Activated T-cell treated with anti-CD3 and anti-CD28 coated beads for 24 hours (primary cell): ENCODE data around the gene REEP6.
"Not testable (repeated sequence)": the region's sequence is repeated elsewhere in the genome, so short reads cannot be mapped to it uniquely, and the experiment has no call there.

Experiments used
- DNase-seq: peaks from one replicate; pipeline ENCODE4 v3.0.0-alpha.2; 2020; ENCODE audit warnings: low read depth

REEP6 gene

DNA sequence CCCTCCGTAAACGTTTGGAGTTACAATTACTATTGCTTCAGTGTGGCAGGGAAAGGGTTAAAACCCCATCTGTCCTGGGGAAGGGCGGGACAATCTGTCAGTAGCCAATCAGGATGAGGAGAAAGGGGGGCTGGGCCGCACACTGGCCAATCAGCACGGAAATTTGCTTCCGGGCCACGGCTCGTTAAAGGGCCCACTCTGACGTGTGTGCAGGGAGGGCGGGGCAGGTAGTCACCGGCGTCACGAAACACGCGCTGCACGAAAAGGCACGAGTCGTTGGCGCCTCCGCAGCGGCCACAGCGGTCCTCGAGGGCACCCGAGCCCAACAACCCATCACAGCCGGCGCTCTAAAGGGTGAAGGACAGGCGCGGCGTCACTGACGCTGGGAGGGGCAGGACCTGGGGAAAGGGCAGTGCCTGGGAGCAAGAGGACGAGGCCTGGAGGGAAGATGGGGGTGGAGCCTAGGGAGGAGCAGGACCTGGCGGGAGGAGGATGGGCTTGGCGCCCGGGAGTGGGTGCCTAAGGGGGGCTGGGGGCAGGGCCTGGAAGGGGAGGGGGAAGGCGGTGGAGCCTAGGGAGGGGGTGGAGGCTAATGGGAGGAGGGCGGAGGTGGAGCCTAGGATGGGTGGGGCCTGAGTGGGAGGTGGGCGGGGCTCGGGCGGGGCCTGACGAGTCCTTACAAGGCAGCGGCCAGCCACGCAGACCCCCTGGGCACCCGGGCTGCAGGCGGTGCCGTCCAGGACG, 17.0 kb downstream of the REEP6 start:
- peak; percentile 88 for DNase-seq

- DNase-seq, result no peak
These were observed 17.5 kb downstream of the REEP6 start for GRCh38 chr19:1508507-1508856.

DNA sequence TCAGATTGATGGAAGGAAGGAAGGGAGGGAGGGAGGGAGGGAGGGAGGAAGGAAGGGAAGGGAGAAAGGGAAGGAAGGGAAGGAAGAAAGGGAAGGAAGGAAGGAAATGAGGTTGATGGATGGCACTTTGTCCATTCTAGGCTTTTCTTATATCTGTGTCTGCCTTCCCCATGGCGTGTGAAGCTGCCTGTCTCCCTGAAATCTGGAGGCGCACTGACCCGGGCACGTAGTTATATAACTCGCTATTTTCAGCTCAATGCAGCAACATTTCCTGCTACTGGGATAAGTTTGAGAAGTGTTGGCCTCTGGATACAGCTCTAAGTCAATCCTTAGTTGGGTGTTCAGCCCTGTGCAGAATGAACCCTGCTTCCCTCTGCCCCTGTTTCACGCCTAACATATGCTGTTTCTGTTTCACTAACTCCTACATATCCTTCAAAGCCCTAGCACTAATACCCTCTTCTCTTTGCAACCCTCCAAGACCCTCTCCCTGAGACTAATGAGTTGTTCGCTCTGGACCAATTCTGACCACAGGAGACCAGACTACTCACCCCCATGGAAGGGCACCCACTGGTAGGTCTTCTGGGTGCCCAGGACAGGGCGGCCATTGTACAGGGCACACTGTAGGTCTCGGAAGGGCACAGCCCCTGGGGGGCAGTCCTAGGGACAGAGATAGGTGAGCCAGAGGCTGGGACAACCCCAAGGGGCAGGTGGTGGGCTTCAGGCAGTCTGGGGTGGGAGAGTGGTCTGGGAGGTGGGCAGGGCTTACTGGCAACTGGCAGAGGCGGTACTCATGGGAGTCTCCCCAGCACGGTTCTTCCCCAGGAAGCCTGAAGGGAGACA, 18.8 kb downstream of the REEP6 start:
- no peak for DNase-seq

DNA sequence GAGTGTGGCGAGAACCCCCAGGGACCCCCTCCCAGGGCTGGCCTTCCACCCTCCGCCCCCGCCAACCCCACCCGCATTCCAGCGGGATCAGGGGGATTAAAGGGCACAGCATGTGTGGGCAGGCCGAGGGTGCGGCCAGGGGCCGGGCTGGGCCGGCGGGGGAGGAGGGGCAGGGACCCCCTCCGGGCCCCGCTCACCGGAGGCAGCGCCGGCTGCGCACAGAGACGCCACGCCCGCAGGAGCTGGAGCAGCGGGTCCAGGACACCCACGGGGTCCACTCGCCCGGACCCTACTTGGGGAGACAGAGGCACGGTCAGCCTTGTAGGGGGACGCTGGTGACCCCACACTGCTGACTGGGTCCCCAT, 19.4 kb downstream of the REEP6 start:
- no peak for DNase-seq

DNA sequence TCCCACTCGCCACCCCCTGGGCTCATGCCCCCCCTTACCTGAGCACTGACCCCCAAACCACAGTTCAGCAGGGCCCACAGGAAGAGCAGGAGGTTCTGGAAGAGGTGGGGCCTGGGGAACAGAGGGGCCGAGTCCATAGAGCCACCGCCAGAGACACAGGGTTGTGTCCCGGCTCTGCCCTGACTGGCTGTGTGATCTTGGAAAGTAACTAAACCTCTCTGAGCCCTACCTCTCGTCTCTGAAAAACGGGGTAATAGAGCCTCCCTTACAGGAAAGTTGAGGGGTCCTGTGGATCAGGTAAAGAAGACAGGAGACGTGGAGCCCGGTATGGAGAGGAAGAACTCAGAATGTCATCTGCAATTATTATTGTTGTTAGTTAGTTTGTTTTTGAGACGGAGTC, 19.8 kb downstream of the REEP6 start:
- no peak for DNase-seq

- no peak for DNase-seq
These were observed 20.6 kb downstream of the REEP6 start for GRCh38 chr19:1511318-1512317.

DNA sequence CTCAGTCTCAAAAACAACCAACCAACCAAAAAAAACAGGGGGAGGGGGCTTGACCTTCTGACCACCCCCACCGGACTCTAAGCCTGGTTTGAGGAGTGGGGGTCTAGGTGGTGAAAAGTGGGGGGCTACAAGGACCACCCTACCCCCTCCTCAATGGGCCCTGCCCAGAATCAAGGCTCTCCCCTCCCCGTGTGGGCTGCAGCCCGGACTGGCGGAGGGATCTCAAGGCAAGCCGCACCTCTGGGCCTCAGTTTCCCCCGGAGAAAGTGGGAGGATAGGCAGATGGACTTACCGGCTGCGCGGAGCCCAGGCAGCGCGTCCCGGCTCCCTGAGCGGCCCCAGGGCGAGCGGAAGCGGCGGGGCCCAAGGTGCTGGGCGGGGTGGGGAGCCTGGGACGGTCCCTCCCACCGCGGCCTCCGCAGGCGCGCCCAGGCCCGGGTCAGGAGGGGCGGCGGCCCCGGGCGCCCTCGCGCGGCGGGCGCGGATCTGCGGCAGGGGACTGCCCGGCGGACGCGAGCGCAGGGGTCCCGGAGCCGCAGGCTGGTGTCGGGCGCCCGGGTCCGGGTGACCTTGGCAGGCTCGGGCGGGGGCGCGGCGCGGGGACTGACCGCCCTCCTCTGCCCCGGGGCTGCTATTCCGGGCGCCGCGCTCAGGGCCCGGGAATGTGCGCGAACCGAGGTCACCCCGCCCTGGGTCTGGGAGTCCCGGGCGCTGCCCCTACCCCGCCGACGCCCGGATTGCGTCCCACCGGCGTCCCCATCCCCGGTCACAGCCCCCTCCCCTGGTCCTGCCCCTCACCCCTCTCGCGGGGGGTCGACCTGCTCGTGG, 21.9 kb downstream of the REEP6 start, which contains the start of gene ADAMTSL5:
ADAMTSL5 (minus strand) TSS at position 349 of the 828 bp plus-strand sequence. CDS start 2,076 bp downstream, outside the sequence.
- DNase-seq, result peak; percentile 62

GRCh38 chr19:1513499-1514294, 22.7 kb downstream of the REEP6 start:
- peak; percentile 44 for DNase-seq

DNA sequence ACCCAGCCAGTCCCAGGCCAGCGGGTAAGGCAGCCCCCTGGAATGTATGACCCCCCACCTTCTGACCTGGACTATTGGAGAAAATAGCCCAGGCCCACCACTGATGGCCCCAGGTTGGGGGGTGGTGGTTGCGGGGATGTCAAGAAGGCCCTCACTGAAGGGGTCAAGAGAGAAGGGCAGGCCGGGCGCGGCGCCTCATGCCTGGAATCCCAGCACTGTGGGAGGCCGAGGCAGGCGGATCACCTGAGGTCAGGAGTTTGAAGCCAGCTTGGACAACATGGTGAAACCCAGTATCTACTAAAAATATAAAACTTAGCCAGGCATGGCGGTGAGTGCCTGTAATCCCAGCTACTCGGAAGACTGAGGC, 23.3 kb downstream of the REEP6 start:
- no peak for DNase-seq

DNA sequence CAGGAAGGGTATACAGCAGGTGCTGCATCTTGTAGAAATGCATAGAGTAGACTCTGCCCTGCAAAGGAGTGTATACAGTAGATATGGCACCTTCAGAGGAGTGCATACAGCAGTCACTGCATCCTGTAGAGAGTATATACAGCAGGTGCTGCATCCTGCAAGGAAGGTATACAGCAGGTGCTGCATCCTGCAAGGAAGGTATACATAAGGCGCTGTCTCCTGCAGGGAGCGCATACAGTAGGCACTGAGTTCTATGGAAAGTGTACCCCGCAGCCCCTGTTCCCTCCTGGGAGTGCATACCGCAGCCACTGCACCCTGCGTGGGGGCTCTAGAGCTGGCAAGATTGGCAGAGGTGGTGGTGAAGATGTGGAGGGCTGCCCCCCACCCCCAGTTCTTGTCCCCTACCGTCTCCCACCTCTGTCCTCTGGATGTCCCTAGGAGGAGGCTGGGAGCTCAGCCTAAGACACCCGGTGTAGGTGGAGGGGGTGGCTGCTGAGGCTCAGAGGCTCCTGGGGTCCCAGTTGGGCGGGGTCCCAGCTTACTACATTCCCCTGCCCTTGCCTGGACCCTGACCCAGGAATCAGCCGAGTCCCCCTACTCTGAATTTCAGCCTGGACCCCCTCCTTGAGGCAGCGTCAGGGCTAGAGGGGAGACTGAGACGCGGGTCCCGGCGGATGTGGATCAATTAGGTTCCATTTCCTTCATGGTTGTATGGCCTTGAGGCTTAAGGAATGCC, 24.2 kb downstream of the REEP6 start:
- DNase-seq, result no peak

DNA sequence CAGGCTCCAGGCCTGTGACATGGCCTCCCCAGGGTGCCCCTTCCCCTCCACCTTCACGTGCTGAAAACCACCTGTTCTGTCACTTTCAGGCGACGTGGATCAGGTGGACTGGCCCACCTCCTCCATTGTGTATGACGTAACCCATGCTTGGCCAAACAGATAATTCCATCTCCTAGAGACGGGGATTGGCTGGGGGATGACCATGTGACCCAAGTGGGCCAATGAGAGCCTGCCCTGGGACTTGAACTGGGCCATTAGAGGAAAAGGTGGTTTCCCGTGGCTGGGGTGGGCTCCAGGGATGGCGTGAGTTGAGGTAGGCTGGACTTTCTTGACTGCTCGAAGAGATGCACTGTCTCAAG, 25.4 kb downstream of the REEP6 start:
- DNase-seq, result no peak

DNA sequence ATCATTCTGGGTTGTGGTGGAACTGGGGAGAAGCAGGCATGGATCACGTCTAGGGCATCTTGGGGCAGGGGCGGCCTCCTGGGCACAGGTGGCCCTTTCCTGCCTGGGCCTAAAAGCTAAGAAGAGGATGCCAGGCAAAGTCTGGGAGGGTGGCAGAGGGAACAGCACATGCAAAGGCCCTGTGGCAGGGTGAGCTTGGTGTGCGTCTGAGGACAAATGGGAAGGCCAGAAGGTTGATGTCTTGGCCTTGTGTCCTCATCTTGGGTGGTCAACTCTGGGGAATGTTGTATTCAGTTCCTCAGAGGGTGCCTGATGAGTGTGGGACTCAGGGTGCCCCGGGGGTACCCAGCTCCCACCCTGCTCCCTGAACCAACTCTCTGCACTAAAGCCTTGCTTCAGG, 27.5 kb downstream of the REEP6 start:
- no peak for DNase-seq

DNA sequence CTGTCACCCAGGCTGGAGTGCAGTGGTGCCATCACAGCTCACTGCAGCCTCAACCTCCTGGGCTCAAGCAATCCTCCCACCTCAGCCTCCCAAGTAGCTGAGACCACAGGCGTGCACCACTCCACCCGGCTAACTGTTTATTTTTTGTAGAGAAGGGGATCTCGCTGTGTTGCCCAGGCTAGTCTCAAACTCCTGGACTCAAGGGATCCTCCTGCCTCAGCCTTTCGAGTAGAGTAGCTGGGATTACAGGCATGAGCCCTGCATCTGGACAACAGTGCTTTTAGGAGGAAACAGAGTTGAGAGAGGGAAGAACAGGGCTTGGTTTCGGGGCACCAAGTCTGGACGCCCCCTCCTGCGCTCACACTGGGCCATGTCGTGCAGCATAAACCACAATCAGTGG, 28.8 kb downstream of the REEP6 start:
- DNase-seq, result not testable (repeated sequence)

DNA sequence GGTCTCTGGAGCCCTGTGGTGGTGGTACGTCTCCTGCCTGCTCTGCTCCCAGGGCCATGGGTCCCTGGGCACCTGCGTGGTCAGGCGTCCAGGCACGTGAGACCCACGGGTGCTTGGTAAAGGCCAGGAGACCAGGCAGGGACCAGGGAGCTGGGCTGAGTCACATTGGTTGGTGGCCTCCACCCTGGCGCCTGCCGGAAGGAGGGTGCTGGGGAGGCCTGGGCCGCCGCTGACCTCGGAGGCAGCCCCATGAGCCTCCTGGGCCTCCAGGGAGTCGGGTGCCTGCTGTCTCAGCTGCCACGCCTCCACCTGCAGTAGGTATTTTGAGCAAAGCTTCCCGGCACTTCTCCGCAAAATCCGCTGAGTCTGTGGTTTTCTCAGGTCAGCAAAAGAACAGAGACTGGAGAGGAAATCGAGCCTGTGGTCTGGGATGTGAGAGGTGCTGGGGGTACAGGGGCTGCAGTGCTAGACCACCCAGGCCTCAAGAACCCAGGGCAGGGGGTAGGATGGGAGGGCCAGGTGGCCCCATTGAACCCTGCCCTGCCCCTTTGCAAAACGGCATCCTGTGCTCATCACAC, 29.3 kb downstream of the REEP6 start:
- DNase-seq, result no peak

DNA sequence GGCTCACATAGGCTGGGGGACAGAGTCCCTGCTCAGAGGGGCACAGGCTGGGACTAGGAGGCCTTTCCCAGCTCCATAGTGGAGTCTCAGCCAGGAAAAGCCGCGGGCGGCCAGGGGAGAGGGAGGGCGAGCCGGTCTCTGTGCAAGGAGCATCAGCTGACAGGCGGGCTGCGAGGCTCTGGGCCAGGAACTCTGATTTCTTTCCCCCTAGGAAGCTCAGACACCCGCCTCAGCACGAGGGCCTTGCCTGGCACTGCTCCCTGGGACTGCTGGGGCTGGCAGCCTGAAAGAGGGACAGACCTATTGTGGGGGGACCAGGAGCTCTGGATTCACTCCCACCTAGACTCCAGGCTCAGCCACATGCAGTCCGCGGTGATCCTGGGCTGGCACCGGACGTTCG, 30.7 kb downstream of the REEP6 start:
- DNase-seq, result no peak

DNA sequence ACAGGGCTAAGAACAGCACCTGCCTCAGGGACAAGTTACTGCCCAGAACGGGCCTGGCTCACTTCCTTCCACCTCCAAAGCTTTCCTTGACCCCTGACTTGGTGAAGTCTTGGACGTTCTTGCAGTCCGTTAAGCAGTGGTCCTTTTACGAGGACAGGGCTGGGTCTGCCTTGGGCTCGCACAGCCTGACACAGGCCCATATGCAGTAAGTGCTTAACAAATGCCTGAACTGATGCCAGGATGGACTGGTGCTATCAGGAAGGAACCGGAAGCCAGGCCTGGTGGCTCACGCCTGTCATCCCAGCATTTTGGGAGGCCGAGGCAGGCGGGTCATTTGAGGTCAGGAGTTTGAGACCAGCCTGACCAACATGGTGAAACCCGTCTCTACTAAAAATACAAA, 31.1 kb downstream of the REEP6 start:
- DNase-seq, result no peak

DNA sequence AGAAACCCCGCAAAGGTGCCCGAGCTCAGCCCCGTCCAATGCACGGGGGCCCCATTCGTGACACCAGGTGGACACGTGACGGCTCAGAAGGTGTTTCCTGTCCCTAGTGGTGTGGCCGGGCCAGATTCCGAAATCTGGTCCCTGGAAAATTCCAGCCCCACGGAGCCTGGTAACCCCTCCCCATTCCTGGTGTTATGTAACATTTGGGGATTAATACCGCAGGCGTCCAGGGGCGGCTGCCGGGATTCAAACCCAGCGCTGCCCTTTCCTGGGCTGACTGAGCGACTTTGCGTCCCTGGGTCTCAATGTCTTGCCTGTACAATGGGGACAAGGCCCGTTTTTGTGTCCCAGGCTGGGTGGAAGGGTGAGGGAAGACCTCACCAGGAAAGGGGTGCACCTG, 31.9 kb downstream of the REEP6 start:
- DNase-seq, result no peak

GRCh38 chr19:1523412-1524286, 32.7 kb downstream of the REEP6 start, which contains the start of gene PLK5:
Gene PLK5, plus strand, starts transcription at chr19:1524077. Its CDS starts 2,920 bp downstream, at chr19:1526997.
- DNase-seq, result no peak
